HG02588 (cell line): ENCODE measurements around the gene GJB6.

Experiments used
- ATAC-seq: cut with Tn5 transposase; IDR thresholded peaks from one replicate; pipeline ENCODE4 v1.9.1; 2021; ENCODE audit warnings: mild to moderate bottlenecking, moderate library complexity; ENCODE audit not compliant: unreplicated experiment

The GJB6 gene

GRCh38 chr13:20230913-20231838 is 943 bp downstream of the GJB6 start:
- no peak for ATAC-seq

GRCh38 chr13:20227730-20228129 is 4.4 kb downstream of the GJB6 start:
- no peak for ATAC-seq

DNA sequence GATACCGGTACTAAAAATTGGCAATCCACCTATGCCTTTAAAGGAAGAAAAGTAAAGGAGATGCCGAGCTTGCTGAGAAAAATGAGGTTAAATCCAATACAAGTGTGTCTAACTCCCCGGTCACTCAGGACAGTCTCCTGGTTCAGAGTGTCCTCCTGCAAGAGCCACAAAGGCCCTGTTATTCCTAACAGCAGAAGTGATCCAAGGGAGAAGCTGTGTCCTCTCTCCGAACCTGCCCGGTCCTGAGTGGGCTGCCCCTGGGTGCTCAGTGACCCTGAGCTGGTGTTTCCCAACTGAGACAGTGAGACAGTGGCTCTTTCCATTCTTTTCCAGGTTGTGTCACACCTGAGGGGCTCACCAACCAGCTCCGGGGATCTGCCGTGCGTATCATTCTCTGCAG is 4.8 kb downstream of the GJB6 start:
- no peak for ATAC-seq

GRCh38 chr13:20222553-20222952 is 9.6 kb downstream of the GJB6 start:
- no peak for ATAC-seq

DNA sequence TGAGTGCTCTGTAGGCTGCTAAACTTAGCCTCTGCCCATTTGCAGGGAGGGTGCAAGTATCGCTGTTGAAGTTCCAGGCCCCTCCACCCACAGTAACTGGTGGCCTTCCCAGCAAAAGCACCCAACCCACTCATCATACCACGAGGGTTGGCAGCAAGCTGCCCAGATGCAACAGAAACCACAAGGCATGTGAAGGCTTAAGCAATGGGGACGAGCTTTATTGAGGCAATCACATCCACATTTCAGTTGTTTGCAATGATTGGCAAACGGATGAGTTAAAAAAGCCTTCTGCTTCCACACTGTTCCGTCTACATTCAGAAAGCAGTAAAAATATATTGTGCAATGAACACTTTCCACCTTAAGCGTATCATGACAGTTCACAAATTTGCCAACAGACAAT is 10.3 kb downstream of the GJB6 start:
- no peak for ATAC-seq

DNA sequence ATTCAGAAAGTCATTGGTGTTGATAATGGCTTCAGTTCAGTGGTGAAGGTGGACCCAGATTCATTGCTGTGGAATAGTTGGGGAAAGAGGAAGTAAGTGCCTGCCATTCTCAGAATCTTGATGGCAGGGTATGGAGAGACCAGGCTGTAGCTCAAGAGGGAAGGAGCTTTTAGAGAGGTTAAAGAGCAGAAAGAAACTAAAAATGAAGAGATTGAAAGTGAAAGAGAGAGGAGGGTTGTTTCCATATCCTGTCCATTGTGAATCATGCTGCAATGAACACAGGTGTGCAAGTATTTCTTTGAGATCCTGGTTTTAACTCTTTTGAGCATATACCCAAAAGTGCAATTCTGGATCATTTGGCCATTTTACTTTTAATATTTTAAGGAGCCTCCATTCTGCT is 12.5 kb downstream of the GJB6 start:
- ATAC-seq = peak; percentile 93

GRCh38 chr13:20217168-20217567 is 15.0 kb downstream of the GJB6 start:
- ATAC-seq = no peak

GRCh38 chr13:20209948-20210347 is 22.2 kb downstream of the GJB6 start:
- no peak for ATAC-seq

DNA sequence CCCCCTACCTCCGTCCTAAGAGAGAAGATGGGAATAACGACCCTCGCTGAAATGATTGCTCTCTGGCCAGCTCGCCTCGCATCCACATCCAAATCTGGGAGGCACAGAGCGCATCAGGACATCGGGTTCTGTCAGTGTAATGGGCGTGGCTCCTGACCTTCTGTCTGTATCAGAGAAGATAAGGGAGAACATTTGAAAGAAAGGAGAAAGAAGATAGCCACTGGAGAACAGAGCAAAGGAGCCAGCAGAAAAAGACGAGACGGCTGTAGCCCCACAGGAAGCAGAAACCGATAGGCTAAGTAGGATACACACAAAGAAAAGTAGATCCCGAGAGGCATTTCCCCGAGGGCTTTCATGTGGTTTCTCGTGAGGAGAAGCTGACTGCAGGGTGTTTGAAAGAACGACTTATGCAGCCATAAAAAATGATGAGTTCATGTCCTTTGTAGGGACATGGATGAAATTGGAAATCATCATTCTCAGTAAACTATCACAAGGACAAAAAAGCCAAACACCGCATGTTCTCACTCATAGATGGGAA is 25.4 kb downstream of the GJB6 start:
- no peak for ATAC-seq

GRCh38 chr13:20206065-20206697 is 25.9 kb downstream of the GJB6 start:
- no peak for ATAC-seq

GRCh38 chr13:20198781-20199180 is 33.3 kb downstream of the GJB6 start:
- no peak for ATAC-seq

DNA sequence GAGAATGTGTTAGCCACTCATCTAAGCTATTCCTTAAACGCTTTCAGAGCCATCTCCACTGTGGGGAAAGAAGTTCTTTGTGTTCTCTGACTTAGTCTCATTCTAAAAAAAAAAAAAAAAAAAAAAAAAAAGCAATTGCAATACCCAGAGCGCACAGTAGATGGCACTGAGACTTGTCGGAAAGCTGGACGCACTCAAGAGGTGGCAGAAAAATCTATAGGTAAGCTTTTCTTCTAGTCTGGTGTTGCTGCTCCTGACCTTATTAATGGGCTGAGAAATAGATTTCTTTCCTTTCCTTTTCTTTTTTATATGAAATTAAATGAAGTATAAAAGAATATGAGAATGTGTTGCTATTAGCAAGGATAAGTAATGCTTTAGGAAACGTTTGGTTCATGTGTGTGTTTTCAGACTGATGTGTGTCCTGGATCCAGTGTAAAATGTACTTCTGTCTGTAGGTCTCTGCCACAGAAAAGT is 34.7 kb downstream of the GJB6 start:
- ATAC-seq = no peak

DNA sequence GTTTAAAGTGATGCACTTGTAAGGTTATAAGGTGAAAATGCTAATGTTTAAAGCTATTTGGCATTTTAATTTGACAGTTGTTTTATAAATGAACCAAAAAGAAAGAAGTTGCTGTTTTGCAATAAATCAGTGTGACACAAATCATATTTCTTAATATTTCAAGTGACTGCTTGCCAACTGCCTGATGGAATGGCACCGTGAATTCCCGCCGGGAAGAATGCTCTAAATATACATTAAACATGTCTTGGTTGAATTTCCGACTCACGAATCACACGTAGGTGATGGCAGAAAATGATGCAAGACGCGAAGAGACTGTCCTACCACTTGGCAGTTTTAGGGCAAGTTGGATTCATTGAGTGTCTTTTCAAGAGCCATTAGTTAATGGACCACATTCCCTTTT is 36.3 kb downstream of the GJB6 start:
- no peak for ATAC-seq

DNA sequence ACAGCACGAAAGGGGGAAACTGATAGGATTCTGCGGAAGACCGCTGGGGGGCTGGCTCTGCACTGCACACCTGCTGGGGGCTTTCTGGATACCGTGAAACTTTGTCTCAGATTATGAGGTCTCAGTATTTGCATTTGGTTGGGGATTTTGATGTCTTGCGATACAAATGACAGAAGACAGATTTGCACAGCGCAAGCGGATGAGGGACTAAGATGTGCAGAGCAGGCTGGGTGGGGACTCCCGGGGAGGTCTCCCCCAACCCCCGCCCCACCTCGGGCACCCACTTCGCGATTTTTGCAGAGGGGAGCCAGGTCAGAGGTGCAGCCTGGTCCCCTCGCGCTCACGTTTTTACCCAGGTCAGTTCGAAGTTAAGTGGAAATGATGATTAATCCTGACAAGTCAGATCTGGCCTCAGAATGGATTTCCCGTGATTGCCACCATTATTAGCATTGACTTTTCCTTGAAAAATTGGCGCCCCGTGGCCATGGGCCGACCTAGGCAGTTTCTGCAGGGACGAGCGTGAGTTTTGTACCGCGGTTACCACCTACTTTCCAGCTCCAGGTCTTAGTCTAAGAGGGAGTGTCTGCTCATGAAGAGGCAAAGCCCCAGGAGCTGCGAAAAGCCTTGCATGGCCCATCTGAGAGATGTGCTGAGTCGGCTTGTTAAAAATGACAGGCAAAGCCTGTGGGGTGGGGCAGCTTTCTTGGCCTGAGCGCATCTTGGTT is 38.0 kb downstream of the GJB6 start:
- ATAC-seq = no peak

DNA sequence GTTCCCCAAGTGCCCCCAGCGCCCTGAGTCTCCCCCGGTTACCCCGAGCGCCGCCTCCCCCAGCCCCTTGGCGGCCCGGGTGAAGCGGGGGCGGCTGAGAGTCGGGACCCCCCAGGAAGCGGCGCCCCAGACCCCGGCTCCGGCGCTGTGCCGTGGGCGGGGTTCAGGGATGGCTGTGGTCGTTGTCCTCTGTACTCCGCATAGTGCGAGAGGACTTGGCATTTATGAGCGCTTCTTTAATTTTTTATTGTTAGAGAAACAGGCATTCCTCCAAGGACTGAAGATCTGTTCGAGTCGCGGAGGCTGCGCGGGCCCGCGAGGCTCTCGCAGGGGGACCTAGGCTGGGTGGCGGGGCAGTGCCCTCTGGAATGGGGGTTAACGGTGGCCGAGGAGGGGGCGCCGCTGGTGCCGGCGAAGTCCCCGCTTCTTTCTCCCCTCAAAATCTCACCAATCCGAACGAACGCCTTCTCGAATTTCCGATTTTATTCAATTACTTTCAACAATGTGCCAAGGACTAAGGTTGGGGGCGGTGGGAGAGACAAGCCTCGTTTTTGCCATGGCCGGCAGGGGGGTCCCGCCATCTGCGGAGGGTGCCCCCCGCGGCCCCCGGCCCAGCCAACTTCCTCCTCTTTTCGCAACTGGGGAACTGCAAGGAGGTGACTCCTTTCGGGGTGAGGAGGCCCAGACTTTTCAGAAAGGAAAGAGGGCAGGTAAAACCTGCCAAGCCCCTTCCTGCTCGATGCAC is 38.8 kb downstream of the GJB6 start:
- ATAC-seq = no peak

GRCh38 chr13:20192836-20193161 is 39.3 kb downstream of the GJB6 start, which contains the start of gene GJB2:
GJB2 (minus strand) TSS chr13:20192938; CDS start chr13:20189581, 3,357 bp downstream.
- no peak for ATAC-seq

- no peak for ATAC-seq
These were observed 39.8 kb downstream of the GJB6 start for GRCh38 chr13:20192158-20192835.

DNA sequence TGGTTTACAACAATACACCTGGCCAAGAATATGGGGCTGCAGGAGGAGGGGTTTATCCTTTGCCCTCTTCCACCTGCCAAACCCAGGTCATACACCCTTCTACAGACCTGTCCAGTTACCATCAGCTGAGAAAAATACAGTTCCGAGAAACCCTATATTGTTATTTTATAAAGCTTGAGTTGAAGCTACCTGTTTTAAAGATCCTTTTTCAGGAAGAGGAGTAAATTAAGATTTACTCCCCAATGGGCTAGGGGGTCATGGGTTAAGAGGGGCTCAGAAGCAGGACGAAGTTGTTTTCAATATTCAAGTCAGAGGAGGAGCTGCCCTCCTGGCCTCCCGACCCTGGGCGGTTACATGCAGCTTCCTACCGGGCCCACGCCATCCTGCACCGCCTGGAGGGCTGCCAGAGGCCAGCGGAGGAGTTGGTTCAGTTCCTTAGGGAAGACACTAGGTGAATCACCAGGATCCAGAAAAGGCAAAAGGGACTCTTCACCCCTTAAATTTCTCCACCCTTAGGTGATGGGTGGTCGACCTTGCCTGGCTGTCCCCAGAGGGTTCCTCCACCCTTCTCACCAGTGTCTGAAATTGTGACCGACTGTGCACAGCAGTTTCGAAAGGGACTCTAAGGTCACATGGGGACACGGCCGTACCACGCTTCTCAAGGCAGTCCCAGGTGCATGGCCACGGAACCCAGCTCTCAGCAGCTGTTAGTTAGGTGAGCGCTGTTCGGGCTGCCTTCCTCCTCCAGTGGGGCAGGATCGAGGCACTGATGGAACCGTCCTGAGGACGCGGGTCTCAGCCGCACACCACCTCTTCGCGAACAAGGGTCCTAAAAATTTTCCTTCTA is 40.6 kb downstream of the GJB6 start:
- ATAC-seq = no peak
